Epidermal melanocyte (primary cell): ENCODE results near the gene TXNDC2.

Source experiments
- DNase-seq: peaks from one replicate; pipeline ENCODE4 v3.0.0; 2011; ENCODE audit warnings: low spot score; ENCODE audit not compliant: insufficient read length

TXNDC2 gene

DNA sequence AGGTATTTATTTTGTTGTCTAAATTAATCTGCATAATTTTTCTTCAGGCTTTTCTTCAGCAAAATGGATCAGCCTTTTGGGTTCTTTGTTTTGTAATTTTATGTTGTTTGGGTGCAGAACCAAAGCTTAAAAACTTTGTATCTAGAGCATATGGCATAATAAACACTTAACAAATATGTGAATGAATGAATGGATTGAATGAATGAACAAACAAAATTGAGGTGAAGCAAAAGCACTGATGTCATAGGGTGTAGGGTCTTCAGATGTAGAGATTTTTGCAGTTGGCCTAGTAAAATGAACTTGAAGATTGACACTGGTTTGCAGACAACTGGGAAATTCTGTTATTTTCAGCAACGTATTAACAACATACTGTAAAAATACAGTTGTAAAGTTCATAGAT lies 45.4 kb downstream of the TXNDC2 start:
- no peak for DNase-seq

GRCh38 chr18:9931678-9932077 lies 45.9 kb downstream of the TXNDC2 start:
- DNase-seq, result no peak

GRCh38 chr18:9933865-9934264 lies 48.1 kb downstream of the TXNDC2 start:
- DNase-seq, result no peak

GRCh38 chr18:9934274-9934673 lies 48.5 kb downstream of the TXNDC2 start:
- DNase-seq, result no peak
